AG10803 (cell line): ENCODE data around the gene KPNA1.
"Not testable (repeated sequence)": the region's sequence is repeated elsewhere in the genome, so short reads cannot be mapped to it uniquely, and the experiment has no call there.

Source experiments
- DNase-seq: peaks from one replicate; pipeline ENCODE4 v3.0.0; 2010; ENCODE audit warnings: low read depth
- H3K4me3 ChIP-seq: 2 replicates; pipeline ENCODE4 v1.5.1; 2011; ENCODE audit warnings: mild to moderate bottlenecking, low read length, control low read depth
- TF ChIP-seq, protein P1 (sequence below): conservative IDR thresholded peaks from 2 replicates; pipeline ENCODE4 v1.5.1; 2011; ENCODE audit warnings: mild to moderate bottlenecking, low read length, control low read depth, inconsistent platforms

The KPNA1 gene

DNA sequence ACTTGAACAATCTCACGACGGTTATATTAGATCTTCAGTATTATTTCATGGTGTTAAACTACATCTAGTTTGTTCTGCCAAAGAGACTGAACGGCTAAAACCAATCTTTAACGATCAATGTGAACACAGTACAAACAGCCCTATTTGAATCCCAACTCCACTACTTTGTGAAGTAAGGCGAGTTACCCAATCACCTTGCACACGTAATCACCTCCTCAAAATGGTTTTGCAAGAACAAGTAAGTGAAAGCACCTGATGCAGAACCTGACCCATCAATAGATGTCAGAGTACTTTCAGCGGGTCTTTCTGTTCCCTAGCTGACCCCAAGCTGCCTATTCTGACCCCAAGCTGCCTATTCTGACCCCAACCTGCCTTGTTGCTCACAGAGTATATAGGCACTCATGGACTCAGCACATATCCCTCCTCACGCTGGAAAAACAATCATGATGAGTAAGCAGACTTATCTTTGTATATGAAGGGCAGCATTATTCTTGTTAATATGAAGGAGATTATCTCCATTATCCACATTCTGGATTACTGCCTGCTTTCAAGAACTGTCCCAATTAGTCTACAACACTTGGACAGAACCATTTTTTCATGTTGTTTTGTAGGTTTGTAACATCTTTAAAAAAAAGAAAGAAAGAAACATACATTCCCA lies 3.7 kb downstream of the KPNA1 start:
- no peak overlapping the region for H3K4me3 ChIP-seq
- no peak for DNase-seq

DNA sequence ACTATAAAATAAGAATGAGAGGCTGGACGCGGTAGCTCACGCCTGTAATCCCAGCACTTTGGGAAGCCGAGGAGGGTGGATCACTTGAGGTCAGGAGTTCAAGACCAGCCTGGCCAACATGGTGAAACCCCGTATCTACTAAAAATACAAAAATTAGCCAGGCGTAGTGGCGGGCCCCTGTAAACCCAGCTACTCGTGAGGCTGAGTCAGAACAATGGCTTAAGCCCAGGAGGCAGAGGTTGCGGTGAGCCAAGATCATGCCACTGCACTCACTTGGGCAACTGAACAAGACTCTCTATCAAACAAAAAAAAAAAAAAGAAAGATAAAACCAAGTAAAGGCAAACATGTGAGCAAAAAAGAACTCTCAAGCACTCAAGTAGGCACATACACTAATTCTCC lies 5.8 kb downstream of the KPNA1 start:
- DNase-seq, H3K4me3 ChIP-seq: not testable (repeated sequence)

More for the DNA sequence above, 3.7 kb downstream of the KPNA1 start:
- TF ChIP-seq, protein P1, sequence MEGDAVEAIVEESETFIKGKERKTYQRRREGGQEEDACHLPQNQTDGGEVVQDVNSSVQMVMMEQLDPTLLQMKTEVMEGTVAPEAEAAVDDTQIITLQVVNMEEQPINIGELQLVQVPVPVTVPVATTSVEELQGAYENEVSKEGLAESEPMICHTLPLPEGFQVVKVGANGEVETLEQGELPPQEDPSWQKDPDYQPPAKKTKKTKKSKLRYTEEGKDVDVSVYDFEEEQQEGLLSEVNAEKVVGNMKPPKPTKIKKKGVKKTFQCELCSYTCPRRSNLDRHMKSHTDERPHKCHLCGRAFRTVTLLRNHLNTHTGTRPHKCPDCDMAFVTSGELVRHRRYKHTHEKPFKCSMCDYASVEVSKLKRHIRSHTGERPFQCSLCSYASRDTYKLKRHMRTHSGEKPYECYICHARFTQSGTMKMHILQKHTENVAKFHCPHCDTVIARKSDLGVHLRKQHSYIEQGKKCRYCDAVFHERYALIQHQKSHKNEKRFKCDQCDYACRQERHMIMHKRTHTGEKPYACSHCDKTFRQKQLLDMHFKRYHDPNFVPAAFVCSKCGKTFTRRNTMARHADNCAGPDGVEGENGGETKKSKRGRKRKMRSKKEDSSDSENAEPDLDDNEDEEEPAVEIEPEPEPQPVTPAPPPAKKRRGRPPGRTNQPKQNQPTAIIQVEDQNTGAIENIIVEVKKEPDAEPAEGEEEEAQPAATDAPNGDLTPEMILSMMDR, result no peak

DNA sequence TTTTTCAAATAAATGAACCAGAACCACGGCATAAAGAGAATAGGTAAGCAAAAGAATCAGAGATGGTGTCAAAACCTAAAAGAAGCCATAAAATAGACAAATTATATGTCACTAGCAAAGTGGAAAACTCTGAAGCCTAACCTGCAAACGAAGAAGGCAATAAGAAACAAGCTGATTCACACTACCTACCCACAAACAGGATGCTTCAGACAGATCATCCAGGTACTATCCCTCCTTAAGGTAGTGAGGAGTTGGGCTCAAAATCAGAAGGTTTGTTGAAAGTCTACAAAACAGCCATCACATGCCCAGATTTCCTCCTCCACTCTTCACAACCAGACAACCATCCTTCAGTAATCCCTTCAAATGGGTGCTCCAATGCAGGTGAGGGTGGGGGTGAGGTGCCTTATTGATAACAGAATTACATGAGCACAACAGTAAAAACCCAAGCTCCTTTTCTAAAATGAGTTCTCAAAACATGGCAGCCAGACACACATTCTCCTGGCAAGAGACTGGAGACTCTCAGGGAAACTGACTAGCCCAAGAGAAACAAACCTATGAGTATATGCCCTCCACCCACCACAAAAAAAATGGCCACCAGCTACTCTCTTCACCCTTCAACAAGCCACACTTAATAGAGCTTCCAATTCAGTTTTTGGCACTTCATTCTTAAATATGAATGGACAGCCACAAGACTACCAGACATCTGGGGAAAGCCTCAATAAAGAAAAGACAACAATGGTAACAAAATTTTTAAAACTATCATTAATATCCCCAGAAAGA lies 6.4 kb downstream of the KPNA1 start:
- TF ChIP-seq, protein P1, result no peak
- no peak for DNase-seq
- H3K4me3 ChIP-seq, result no peak overlapping the region

DNA sequence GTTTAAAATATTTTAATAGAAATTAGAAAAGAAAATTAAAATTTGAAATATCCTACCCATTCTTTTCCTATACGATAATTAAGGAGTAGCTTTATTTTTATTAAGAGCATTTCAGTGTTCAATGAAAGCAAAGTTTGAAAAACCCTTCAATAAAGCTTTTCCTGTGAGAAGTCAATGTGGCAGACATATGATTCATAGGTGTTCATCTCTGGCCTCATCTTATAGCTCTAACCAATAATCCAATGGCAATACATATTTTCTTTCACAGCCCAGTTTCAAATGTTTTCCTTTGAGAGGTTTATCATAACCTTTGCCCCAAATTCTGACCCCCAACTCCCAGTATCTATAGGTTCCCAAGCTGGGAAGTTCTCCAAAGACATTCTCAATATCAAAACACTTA lies 8.3 kb downstream of the KPNA1 start:
- H3K4me3 ChIP-seq, result no peak overlapping the region
- TF ChIP-seq, protein P1, result no peak
- DNase-seq, result no peak

DNA sequence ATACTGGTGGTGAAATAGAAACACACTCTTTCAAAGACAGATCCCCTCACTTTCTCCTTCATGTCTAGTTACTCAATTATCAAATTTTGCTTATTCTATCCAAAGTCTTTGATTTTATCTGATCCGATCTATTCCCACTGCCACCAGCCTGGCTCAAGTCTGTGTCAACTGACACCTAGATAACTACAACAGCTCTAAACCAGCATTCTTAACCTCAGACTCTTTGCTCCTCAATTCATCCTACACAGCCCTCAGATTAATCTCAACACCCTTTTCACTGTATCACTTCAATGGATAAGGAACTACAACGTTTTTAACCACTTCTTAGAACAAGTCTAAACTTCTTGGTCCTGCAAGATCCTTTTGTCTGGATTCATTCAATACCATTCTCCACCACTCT lies 9.1 kb downstream of the KPNA1 start:
- DNase-seq, result no peak
- H3K4me3 ChIP-seq, result no peak overlapping the region
- TF ChIP-seq, protein P1, result no peak

DNA sequence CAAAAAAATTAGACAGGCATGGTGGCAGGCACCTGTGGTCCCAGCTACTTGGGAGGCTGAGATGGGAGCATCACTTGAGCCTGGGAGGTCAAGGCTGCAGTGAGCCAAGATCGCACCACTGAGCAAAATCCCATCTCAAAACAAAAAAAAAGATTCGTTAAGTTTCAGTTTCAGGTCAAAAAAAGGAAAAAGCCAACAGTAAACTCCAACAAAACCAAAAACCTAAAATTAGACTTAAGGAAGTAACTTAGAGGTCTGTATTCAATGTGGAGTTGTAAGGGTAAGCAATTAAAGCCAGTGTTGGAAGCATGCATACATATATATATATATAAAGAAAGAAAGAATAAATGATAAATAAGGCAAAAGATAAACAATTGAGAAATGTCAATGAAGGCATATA lies 11.8 kb downstream of the KPNA1 start:
- H3K4me3 ChIP-seq, result no peak overlapping the region
- DNase-seq, result no peak
- TF ChIP-seq, protein P1, result no peak

DNA sequence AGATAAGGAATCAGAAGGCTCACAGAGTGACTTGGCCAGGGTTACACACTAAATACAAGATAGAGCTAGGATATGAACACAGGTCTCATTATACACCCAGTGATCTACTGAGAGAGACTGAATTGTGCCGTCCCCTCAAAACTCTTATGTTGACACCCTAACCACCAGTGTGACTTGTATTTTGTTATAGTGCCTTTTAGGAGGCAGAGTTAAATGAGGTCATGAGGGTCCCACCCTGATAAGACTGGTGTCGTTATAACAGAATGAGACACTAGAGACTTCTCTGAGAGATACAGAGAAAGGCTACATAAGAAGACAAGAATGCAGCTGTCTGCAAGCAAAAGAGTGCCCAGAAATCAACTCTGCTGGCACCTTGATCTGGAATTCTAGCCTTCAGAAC lies 12.6 kb downstream of the KPNA1 start:
- no peak overlapping the region for H3K4me3 ChIP-seq
- TF ChIP-seq, protein P1, result no peak
- DNase-seq, result no peak

DNA sequence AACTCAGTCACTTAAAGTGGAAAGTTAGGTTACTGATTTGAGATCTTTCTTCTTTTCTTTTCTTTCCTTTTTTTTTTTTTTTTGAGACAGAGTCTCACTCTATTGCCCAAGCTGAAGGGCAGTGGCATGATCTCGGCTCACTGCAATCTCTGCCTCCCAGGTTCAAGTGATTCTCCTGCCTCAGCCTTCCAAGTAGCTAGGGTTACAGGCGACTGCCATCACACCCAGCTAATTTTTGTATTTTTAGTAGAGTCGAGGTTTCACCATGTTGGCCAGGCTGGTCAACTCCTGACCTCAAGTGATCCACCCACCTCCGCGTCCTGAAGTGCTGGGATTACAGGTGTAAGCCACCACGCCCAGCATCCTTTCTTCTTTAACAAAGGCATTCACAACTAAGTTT lies 13.8 kb downstream of the KPNA1 start:
- H3K4me3 ChIP-seq, DNase-seq: not testable (repeated sequence)
